ENCODE data around the gene SPTBN1. TPM values are rescaled to one million over a fixed set of nuclear protein-coding genes. Genes with fewer than 3 reads are reported as not detected.

The SPTBN1 gene
- total and polyA plus RNA-seq, 2 of the 13 experiments (the other 11 are each of a cell fraction or from before 2014, with no cell fraction given), result 123 to 299 TPM

DNA sequence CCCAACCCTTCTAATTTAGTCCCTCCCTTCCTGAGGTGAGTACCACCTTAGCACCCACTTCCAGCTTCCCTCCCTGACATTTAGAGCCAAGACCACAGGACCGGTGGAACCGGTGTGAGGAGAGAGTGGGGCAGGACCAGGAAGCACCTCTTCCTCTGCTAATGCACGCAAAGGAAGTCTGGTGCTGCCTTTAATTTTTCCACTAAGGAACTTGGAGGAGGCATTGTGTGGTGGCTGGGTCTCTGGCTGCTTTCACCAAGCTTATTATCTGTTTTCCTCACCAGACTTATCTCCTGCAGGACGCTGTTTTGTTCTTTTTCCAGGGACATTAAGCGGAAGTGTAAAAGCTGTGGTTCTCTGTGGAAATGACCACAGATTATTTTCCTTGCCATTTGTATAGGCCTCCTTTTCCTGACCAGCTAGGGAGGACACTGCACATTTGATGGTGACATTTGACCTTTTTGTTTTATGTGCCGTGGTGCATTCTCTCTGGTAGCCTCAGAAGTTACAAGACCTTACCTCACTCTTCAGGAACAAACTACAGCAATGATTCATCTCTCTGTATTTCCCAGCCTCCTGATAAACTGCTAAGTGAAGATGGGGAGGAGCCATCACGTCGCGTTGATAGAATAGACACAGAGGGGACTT lies 39.8 kb upstream of the SPTBN1 start (continued):
- no peak for TF ChIP-seq GABPA (IDR thresholded peaks at IDR 0.05; ENCODE audit: low read depth, low read length)
- TF ChIP-seq GABPA (CRISPR knock-in tag; IDR thresholded peaks at IDR 0.05; ENCODE audit: low read depth), result 0 out of 2 replicates have a peak, but pooled peaks have one; percentile 24
- peak; percentile 58 for TF ChIP-seq ZNF263 (CRISPR knock-in tag; IDR thresholded peaks at IDR 0.05)
- 0 out of 2 replicates have a peak, but pooled peaks have one; percentile 8 for TF ChIP-seq FOXA3 (CRISPR knock-in tag; IDR thresholded peaks at IDR 0.05)
- TF ChIP-seq, protein P1, sequence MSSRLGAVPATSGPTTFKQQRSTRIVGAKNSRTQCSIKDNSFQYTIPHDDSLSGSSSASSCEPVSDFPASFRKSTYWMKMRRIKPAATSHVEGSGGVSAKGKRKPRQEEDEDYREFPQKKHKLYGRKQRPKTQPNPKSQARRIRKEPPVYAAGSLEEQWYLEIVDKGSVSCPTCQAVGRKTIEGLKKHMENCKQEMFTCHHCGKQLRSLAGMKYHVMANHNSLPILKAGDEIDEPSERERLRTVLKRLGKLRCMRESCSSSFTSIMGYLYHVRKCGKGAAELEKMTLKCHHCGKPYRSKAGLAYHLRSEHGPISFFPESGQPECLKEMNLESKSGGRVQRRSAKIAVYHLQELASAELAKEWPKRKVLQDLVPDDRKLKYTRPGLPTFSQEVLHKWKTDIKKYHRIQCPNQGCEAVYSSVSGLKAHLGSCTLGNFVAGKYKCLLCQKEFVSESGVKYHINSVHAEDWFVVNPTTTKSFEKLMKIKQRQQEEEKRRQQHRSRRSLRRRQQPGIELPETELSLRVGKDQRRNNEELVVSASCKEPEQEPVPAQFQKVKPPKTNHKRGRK (CRISPR knock-in tag; IDR thresholded peaks at IDR 0.05), result no peak
- no peak for TF ChIP-seq ZNF30 (CRISPR knock-in tag; IDR thresholded peaks at IDR 0.05)
- TF ChIP-seq HMG20A (CRISPR knock-in tag; IDR thresholded peaks at IDR 0.05; ENCODE audit: borderline replicate concordance), result peak; percentile 51; the same call in 1 of the 2 replicates
- TF ChIP-seq ZNF713 (CRISPR knock-in tag; IDR thresholded peaks at IDR 0.05), result no peak
- TF ChIP-seq RBAK (CRISPR knock-in tag; IDR thresholded peaks at IDR 0.05), result no peak
- TF ChIP-seq AGO2 (optimal IDR thresholded peaks at IDR 0.05; ENCODE audit: low read depth, low read length), result no peak
- TF ChIP-seq, protein P2, sequence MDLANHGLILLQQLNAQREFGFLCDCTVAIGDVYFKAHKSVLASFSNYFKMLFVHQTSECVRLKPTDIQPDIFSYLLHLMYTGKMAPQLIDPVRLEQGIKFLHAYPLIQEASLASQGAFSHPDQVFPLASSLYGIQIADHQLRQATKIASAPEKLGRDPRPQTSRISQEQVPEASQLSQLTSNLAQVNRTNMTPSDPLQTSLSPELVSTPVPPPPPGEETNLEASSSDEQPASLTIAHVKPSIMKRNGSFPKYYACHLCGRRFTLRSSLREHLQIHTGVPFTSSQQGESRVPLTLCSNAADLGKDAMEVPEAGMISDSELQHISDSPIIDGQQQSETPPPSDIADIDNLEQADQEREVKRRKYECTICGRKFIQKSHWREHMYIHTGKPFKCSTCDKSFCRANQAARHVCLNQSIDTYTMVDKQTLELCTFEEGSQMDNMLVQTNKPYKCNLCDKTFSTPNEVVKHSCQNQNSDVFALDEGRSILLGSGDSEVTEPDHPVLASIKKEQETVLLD (CRISPR knock-in tag; IDR thresholded peaks at IDR 0.05; ENCODE audit: low read depth), result no peak
- TF ChIP-seq, protein P3, sequence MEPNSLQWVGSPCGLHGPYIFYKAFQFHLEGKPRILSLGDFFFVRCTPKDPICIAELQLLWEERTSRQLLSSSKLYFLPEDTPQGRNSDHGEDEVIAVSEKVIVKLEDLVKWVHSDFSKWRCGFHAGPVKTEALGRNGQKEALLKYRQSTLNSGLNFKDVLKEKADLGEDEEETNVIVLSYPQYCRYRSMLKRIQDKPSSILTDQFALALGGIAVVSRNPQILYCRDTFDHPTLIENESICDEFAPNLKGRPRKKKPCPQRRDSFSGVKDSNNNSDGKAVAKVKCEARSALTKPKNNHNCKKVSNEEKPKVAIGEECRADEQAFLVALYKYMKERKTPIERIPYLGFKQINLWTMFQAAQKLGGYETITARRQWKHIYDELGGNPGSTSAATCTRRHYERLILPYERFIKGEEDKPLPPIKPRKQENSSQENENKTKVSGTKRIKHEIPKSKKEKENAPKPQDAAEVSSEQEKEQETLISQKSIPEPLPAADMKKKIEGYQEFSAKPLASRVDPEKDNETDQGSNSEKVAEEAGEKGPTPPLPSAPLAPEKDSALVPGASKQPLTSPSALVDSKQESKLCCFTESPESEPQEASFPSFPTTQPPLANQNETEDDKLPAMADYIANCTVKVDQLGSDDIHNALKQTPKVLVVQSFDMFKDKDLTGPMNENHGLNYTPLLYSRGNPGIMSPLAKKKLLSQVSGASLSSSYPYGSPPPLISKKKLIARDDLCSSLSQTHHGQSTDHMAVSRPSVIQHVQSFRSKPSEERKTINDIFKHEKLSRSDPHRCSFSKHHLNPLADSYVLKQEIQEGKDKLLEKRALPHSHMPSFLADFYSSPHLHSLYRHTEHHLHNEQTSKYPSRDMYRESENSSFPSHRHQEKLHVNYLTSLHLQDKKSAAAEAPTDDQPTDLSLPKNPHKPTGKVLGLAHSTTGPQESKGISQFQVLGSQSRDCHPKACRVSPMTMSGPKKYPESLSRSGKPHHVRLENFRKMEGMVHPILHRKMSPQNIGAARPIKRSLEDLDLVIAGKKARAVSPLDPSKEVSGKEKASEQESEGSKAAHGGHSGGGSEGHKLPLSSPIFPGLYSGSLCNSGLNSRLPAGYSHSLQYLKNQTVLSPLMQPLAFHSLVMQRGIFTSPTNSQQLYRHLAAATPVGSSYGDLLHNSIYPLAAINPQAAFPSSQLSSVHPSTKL (CRISPR knock-in tag; IDR thresholded peaks at IDR 0.05), result peak; percentile 42
- TF ChIP-seq ZSCAN29 (CRISPR knock-in tag; conservative IDR thresholded peaks at IDR 0.05), result no peak
- TF ChIP-seq, protein P4, sequence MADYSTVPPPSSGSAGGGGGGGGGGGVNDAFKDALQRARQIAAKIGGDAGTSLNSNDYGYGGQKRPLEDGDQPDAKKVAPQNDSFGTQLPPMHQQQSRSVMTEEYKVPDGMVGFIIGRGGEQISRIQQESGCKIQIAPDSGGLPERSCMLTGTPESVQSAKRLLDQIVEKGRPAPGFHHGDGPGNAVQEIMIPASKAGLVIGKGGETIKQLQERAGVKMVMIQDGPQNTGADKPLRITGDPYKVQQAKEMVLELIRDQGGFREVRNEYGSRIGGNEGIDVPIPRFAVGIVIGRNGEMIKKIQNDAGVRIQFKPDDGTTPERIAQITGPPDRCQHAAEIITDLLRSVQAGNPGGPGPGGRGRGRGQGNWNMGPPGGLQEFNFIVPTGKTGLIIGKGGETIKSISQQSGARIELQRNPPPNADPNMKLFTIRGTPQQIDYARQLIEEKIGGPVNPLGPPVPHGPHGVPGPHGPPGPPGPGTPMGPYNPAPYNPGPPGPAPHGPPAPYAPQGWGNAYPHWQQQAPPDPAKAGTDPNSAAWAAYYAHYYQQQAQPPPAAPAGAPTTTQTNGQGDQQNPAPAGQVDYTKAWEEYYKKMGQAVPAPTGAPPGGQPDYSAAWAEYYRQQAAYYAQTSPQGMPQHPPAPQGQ (CRISPR knock-in tag; IDR thresholded peaks at IDR 0.05; ENCODE audit: borderline replicate concordance), result no peak
- TF ChIP-seq ZMYM4 (CRISPR knock-in tag; IDR thresholded peaks at IDR 0.05), result no peak
- TF ChIP-seq CEBPG (CRISPR knock-in tag; IDR thresholded peaks at IDR 0.05), result no peak
- TF ChIP-seq TCF7 (IDR thresholded peaks at IDR 0.05; ENCODE audit: low read depth), result peak; percentile 58
- no peak for TF ChIP-seq POLR2G (IDR thresholded peaks at IDR 0.05; ENCODE audit: low read depth, low read length)
- TF ChIP-seq THYN1 (CRISPR knock-in tag; IDR thresholded peaks at IDR 0.05; ENCODE audit: borderline replicate concordance, low read depth), result no peak
- no peak for TF ChIP-seq ZNF672 (CRISPR knock-in tag; IDR thresholded peaks at IDR 0.05)
- TF ChIP-seq SAP130 (CRISPR knock-in tag; IDR thresholded peaks at IDR 0.05; ENCODE audit: low read depth), result peak; percentile 48; the same call in 1 of the 2 replicates
- TF ChIP-seq ZNF501 (CRISPR knock-in tag; IDR thresholded peaks at IDR 0.05), result no peak
